GM12878 (cell line): ENCODE measurements around the gene ZNF526. TPM values are rescaled to one million over a fixed set of nuclear protein-coding genes. Genes with fewer than 3 reads are reported as not detected.

ENCODE experiments used
- ATF7 ChIP-seq: fragments of 450-650 bp; IDR thresholded peaks from 2 replicates; pipeline ENCODE4 v1.6.1; 2016; ENCODE audit warnings: low read depth, mild to moderate bottlenecking
- BHLHE40 ChIP-seq, 2 experiments: fragments of 450-650 bp in 1 of 2; IDR thresholded peaks; 2 replicates each; pipeline ENCODE4 v1.6.1; 2011 to 2017; ENCODE audit warnings: low read depth in 2 of 2, borderline replicate concordance in 1 of 2, improper control_type of control experiment in 1 of 2, low read length in 1 of 2, mild to moderate bottlenecking in 1 of 2
- BRCA1 ChIP-seq: IDR thresholded peaks from 2 replicates; pipeline ENCODE4 v1.6.1; 2011; ENCODE audit warnings: low read depth, low read length, improper control_type of control experiment
- CHD2 ChIP-seq: IDR thresholded peaks from 2 replicates; pipeline ENCODE4 v1.6.1; 2011; ENCODE audit warnings: low read depth, low read length, improper control_type of control experiment, borderline replicate concordance
- DPF2 ChIP-seq: fragments of 450-650 bp; IDR thresholded peaks from 2 replicates; pipeline ENCODE4 v1.6.1; 2017; ENCODE audit warnings: mild to moderate bottlenecking
- EED ChIP-seq: sonication (generic); IDR thresholded peaks from 2 replicates; pipeline ENCODE4 v1.6.1; 2016; ENCODE audit warnings: antibody characterized with exemption, low read depth
- FOS ChIP-seq: IDR thresholded peaks from 3 replicates; pipeline ENCODE4 v1.6.1; 2011; ENCODE audit warnings: borderline replicate concordance; ENCODE audit not compliant: insufficient read length; ENCODE audit errors: extremely low read depth
- HDAC6 ChIP-seq: fragments of 200-600 bp; sonication (generic); IDR thresholded peaks from one replicate; pipeline ENCODE4 v1.8.0; 2017; ENCODE audit warnings: antibody characterized with exemption; ENCODE audit not compliant: unreplicated experiment
- JUNB ChIP-seq: IDR thresholded peaks from 2 replicates; pipeline ENCODE4 v1.6.1; 2016; ENCODE audit warnings: antibody characterized with exemption, mild to moderate bottlenecking
- KAT2A ChIP-seq: conservative IDR thresholded peaks from 2 replicates; pipeline ENCODE4 v1.6.1; 2011; ENCODE audit warnings: low read depth, low read length; ENCODE audit not compliant: control insufficient read depth
- NBN ChIP-seq: fragments of 450-650 bp; IDR thresholded peaks from 2 replicates; pipeline ENCODE4 v1.6.1; 2016
- NRF1 ChIP-seq: conservative IDR thresholded peaks from 2 replicates; pipeline ENCODE4 v1.6.1; 2011; ENCODE audit warnings: mild to moderate bottlenecking, low read depth, low read length, improper control_type of control experiment
- PML ChIP-seq: IDR thresholded peaks from 2 replicates; pipeline ENCODE4 v1.6.1; 2012; ENCODE audit warnings: low read length, inconsistent platforms
- SMAD5 ChIP-seq: IDR thresholded peaks from 2 replicates; pipeline ENCODE4 v1.6.1; 2016; ENCODE audit warnings: antibody characterized with exemption, low read depth
- polyA plus RNA-seq, 11 experiments: library from polyadenylated mRNA; depleted of rRNA in 4 of 11; unstranded in 6 of 11; stranded (reverse) in 5 of 11; fragments of >200 nt; fragmentation: Nextera tagmentation in 4 of 11; fragmentation: Illumina TruSeq in 1 of 11; extraction: Ambion mirVana in 4 of 11; extraction: Trizol in 1 of 11; gene quantifications; 1 replicate in 1 of 11; 2 replicates in 10 of 11; pipeline versions ENCODE4 v1.2.1 to v1.2.3, GENCODE V29; 2011 to 2016; ENCODE audit warnings: inconsistent platforms in 2 of 11, missing spikeins in 2 of 11, low read depth in 1 of 11
- total RNA-seq, 4 experiments: library from RNA; depleted of rRNA in 3 of 4; stranded (reverse); fragments of >200 nt in 3 of 4; fragmentation: Illumina TruSeq in 1 of 4; extraction: Trizol in 1 of 4; gene quantifications; 2 replicates each; pipeline versions ENCODE4 v1.2.1 to v1.2.3, GENCODE V29; 2013 to 2021
- TF ChIP-seq, protein P1 (sequence below): fragments of 450-650 bp; conservative IDR thresholded peaks from 2 replicates; pipeline ENCODE4 v1.6.1; 2017; ENCODE audit warnings: mild to moderate bottlenecking, moderate library complexity
- TF ChIP-seq, protein P2 (sequence below): fragments of 450-650 bp; IDR thresholded peaks from 2 replicates; pipeline ENCODE4 v1.6.1; 2017; ENCODE audit warnings: low read depth, mild to moderate bottlenecking, moderate library complexity
- TF ChIP-seq, protein P3 (sequence below): fragments of 450-650 bp; IDR thresholded peaks from 2 replicates; pipeline ENCODE4 v1.6.1; 2017; ENCODE audit warnings: mild to moderate bottlenecking, moderate library complexity
- TF ChIP-seq, protein P4 (sequence below): fragments of 450-650 bp; IDR thresholded peaks from 2 replicates; pipeline ENCODE4 v1.6.1; 2016; ENCODE audit warnings: mild to moderate bottlenecking

ZNF526 gene
- total and polyA plus RNA-seq, 10 of the 15 experiments (the other 5 are each of a cell fraction or from before 2014, with no cell fraction given): 1.8 to 18.3 (median 5.5) TPM

DNA sequence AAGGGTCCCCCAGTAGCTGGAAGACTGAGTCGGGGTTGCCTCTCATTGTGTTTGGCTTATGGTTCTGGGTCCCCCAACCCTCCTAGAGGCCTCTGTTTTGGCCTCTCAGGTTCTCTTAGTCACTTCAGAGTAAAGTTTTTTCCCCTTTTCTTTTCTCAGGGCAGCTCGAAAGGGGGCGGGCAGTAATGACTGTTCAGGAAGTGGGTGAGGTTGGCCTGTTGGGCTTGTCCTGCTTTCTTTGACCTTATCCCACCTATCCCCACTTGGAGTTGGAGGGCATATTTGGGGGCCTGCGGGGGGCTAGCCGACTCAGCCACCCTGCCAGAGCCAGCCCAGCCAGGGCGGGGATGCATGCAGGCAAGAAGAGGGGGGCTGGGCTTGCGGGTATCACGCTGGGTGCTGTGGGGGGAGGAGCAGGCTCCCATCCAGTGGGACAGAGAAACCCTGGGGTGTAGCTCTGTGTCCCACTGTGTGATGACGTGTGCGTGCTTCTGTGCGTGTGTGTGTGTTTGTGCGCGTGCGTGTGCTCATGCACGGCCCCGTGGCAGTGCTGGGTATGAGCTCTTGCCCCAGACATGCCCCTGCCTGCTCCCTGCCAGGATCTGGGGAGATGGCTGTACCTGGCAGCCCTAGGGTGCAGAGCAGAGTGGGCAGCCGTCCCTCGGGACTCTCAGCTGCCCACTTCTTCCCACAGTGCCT lies 50.4 kb downstream of the ZNF526 start (continued):
- TF ChIP-seq JUNB (0 out of 2 replicates have a peak, but pooled peaks have one; percentile 6), BHLHE40 (IDR thresholded peaks at IDR 0.05; ENCODE audit: borderline replicate concordance in 1 of 2, low read depth in 2 of 2, low read length in 1 of 2) (peak in 1 of 2 experiments; percentile 64; a peak in 2 of 4 replicates), HDAC6 (no peak), EED (peak; percentile 46; the same call in 1 of the 2 replicates), NRF1 (no peak), PML (peak; percentile 59; the same call in 1 of the 2 replicates), BRCA1 (no peak), CHD2 (peak; percentile 66; the same call in 1 of the 2 replicates), KAT2A (no peak), SMAD5 (peak; percentile 40; the same call in 1 of the 2 replicates), ATF7 (peak; percentile 77; the same call in 1 of the 2 replicates), FOS (no peak), DPF2 (peak; percentile 41; the same call in 1 of the 2 replicates), NBN (peak; percentile 88)
- TF ChIP-seq, protein P1, sequence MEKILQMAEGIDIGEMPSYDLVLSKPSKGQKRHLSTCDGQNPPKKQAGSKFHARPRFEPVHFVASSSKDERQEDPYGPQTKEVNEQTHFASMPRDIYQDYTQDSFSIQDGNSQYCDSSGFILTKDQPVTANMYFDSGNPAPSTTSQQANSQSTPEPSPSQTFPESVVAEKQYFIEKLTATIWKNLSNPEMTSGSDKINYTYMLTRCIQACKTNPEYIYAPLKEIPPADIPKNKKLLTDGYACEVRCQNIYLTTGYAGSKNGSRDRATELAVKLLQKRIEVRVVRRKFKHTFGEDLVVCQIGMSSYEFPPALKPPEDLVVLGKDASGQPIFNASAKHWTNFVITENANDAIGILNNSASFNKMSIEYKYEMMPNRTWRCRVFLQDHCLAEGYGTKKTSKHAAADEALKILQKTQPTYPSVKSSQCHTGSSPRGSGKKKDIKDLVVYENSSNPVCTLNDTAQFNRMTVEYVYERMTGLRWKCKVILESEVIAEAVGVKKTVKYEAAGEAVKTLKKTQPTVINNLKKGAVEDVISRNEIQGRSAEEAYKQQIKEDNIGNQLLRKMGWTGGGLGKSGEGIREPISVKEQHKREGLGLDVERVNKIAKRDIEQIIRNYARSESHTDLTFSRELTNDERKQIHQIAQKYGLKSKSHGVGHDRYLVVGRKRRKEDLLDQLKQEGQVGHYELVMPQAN: peak; percentile 47
- TF ChIP-seq, protein P2, sequence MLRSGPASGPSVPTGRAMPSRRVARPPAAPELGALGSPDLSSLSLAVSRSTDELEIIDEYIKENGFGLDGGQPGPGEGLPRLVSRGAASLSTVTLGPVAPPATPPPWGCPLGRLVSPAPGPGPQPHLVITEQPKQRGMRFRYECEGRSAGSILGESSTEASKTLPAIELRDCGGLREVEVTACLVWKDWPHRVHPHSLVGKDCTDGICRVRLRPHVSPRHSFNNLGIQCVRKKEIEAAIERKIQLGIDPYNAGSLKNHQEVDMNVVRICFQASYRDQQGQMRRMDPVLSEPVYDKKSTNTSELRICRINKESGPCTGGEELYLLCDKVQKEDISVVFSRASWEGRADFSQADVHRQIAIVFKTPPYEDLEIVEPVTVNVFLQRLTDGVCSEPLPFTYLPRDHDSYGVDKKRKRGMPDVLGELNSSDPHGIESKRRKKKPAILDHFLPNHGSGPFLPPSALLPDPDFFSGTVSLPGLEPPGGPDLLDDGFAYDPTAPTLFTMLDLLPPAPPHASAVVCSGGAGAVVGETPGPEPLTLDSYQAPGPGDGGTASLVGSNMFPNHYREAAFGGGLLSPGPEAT: 0 out of 2 replicates have a peak, but pooled peaks have one; percentile 62
- TF ChIP-seq, protein P3, sequence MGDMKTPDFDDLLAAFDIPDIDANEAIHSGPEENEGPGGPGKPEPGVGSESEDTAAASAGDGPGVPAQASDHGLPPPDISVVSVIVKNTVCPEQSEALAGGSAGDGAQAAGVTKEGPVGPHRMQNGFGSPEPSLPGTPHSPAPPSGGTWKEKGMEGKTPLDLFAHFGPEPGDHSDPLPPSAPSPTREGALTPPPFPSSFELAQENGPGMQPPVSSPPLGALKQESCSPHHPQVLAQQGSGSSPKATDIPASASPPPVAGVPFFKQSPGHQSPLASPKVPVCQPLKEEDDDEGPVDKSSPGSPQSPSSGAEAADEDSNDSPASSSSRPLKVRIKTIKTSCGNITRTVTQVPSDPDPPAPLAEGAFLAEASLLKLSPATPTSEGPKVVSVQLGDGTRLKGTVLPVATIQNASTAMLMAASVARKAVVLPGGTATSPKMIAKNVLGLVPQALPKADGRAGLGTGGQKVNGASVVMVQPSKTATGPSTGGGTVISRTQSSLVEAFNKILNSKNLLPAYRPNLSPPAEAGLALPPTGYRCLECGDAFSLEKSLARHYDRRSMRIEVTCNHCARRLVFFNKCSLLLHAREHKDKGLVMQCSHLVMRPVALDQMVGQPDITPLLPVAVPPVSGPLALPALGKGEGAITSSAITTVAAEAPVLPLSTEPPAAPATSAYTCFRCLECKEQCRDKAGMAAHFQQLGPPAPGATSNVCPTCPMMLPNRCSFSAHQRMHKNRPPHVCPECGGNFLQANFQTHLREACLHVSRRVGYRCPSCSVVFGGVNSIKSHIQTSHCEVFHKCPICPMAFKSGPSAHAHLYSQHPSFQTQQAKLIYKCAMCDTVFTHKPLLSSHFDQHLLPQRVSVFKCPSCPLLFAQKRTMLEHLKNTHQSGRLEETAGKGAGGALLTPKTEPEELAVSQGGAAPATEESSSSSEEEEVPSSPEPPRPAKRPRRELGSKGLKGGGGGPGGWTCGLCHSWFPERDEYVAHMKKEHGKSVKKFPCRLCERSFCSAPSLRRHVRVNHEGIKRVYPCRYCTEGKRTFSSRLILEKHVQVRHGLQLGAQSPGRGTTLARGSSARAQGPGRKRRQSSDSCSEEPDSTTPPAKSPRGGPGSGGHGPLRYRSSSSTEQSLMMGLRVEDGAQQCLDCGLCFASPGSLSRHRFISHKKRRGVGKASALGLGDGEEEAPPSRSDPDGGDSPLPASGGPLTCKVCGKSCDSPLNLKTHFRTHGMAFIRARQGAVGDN: no peak
- TF ChIP-seq, protein P4, sequence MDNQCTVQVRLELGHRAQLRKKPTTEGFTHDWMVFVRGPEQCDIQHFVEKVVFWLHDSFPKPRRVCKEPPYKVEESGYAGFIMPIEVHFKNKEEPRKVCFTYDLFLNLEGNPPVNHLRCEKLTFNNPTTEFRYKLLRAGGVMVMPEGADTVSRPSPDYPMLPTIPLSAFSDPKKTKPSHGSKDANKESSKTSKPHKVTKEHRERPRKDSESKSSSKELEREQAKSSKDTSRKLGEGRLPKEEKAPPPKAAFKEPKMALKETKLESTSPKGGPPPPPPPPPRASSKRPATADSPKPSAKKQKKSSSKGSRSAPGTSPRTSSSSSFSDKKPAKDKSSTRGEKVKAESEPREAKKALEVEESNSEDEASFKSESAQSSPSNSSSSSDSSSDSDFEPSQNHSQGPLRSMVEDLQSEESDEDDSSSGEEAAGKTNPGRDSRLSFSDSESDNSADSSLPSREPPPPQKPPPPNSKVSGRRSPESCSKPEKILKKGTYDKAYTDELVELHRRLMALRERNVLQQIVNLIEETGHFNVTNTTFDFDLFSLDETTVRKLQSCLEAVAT: peak; percentile 54; the same call in 1 of the 2 replicates
